ENCODE data around the gene C18orf32. TPM values are rescaled to one million over a fixed set of nuclear protein-coding genes. Genes with fewer than 3 reads are reported as not detected.
"Not testable (repeated sequence)": the region's sequence is repeated elsewhere in the genome, so short reads cannot be mapped to it uniquely, and the experiment has no call there.

The C18orf32 gene
- total RNA-seq, 4 donors from 2014 or later, result 42.7 to 85.6 (median 65.0) TPM

DNA sequence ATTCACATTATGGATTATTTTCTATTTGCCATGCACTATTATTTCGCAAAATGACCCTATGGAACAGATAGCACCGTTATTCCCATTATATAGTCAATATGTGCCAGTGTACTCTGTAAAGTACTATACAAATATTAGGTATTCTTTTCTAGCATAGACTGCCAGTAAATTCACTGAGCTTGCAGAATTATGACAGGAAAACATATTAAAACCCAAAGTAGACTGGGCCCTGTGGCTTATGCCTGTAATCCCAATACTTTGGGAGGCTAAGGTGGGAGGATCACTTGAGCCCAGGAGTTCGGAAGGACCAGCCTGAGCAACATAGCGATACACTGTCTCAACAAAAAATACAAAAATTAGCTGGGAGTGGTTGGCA lies 25.4 kb downstream of the C18orf32 start:
- DNase-seq, result no peak
- H3K27ac ChIP-seq, result no peak overlapping the region
- 95 to 98% methylated on average over 4 of the region's 4 CpGs for WGBS, 2 donors
- no peaks in the 10 kb centered on the region for H3K36me3 ChIP-seq
- intact Hi-C loops (cut with DNase I), result no loop called here
- TF ChIP-seq, protein P1, sequence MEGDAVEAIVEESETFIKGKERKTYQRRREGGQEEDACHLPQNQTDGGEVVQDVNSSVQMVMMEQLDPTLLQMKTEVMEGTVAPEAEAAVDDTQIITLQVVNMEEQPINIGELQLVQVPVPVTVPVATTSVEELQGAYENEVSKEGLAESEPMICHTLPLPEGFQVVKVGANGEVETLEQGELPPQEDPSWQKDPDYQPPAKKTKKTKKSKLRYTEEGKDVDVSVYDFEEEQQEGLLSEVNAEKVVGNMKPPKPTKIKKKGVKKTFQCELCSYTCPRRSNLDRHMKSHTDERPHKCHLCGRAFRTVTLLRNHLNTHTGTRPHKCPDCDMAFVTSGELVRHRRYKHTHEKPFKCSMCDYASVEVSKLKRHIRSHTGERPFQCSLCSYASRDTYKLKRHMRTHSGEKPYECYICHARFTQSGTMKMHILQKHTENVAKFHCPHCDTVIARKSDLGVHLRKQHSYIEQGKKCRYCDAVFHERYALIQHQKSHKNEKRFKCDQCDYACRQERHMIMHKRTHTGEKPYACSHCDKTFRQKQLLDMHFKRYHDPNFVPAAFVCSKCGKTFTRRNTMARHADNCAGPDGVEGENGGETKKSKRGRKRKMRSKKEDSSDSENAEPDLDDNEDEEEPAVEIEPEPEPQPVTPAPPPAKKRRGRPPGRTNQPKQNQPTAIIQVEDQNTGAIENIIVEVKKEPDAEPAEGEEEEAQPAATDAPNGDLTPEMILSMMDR (IDR thresholded peaks at IDR 0.05), result no peak
- no peak for TF ChIP-seq POLR2A (IDR thresholded peaks at IDR 0.05)
- no peaks in the 10 kb centered on the region for H3K9me3 ChIP-seq
- H3K27me3 ChIP-seq, result no peaks in the 10 kb centered on the region
- H3K4me3 ChIP-seq (replicated peaks in 1 of 3), result no peak overlapping the region
- H3K4me1 ChIP-seq, result peaks cover 6 to 9% of the 10 kb centered on the region in 2 donors

DNA sequence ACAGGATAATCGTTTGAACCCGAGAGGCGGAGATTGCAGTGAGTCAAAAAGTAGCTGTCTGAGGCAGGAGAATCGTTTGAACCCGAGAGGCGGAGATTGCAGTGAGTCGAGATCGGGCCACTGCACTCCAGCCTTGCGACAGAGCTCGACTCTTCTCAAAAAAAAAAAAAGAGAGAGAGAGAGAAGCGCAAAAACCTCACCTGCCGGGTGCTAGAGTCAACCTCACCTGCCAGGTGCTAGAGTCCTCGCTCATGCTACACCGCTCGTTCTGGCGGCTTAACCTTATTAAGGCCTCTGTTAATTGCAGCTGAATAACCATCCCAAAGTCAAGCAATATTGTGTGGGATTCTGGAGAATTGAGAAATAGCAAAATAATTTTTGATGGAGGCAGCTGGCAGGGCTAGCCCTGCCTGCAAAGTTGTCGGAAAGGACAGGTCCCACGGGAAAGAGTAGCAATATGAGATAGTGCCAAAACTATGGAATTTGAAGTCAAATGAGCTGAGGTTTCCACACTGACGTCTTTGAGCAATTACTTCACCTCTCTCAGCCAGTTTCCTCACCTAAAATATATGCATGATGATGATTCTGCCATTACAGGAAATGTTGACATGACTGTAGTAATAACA lies 25.9 kb downstream of the C18orf32 start:
- Histone ChIP-seq H3K27ac (peak overlapping the region; percentile 90 to 92 (median 90)), H3K36me3 (no peaks in the 10 kb centered on the region), H3K9me3 (no peaks in the 10 kb centered on the region), H3K4me3 (replicated peaks in 1 of 3) (peak overlapping the region in 2 of 3 donors; percentile 91 to 96), H3K27me3 (no peaks in the 10 kb centered on the region), H3K4me1 (peaks cover 6 to 12% of the 10 kb centered on the region in 2 donors)
- intact Hi-C loops (cut with DNase I), result no loop called here
- TF ChIP-seq, protein P1 (IDR thresholded peaks at IDR 0.05), result no peak
- no peak for TF ChIP-seq POLR2A (IDR thresholded peaks at IDR 0.05)
- peak; percentile 16 to 25 for DNase-seq
- WGBS, 2 donors, result 42 to 45% methylated on average over 19 of the region's 19 CpGs

DNA sequence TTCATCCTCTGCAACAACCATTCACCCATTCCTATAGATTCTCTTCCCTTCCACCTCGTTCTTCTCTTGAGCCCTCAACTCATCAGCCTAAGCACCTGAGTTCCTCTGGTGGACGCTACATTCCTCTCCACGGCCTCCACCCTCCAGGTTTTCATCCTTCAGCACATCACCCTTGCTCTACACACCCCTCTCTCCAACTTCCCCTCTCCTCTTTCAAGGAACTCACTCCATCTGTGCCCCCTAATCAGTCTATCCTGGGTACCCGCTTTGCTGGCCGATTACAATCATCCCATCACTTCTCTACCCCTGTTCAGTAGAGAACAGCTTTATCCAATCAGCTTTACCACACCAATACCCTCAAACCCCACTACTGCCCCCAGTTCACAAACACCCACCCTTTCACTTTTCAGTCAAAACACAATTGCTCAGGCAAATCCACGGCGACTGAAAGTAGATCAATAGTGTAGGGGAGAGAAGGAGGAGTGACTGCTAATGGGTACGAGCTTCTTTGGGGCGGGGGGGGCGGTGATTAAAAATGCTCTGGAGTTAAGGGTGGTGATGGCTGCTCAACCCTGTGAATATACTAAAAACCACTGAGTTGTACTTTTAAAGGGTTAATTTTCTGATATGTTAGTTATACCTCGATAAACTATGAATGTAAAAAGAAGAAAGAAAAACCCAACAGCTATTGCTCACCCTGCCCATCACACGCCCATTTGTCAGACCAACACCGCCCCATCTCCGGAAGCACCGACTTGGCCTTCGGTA lies 27.4 kb downstream of the C18orf32 start:
- peaks cover 6 to 12% of the 10 kb centered on the region in 2 donors for H3K4me1 ChIP-seq
- peak in 1 of 2 donors; percentile 26 for DNase-seq
- H3K36me3 ChIP-seq, result no peaks in the 10 kb centered on the region
- TF ChIP-seq POLR2A (IDR thresholded peaks at IDR 0.05), result no peak
- TF ChIP-seq, protein P1 (IDR thresholded peaks at IDR 0.05), result no peak
- 22 to 23% methylated on average over 16 of the region's 16 CpGs for WGBS, 2 donors
- intact Hi-C loops (cut with DNase I), result no loop called here
- no peaks in the 10 kb centered on the region for H3K9me3 ChIP-seq
- H3K27me3 ChIP-seq, result no peaks in the 10 kb centered on the region
- peak overlapping the region; percentile 87 to 96 (median 91) for H3K4me3 ChIP-seq (replicated peaks in 1 of 3)
- H3K27ac ChIP-seq, result peak overlapping the region; percentile 90 to 92 (median 90)

DNA sequence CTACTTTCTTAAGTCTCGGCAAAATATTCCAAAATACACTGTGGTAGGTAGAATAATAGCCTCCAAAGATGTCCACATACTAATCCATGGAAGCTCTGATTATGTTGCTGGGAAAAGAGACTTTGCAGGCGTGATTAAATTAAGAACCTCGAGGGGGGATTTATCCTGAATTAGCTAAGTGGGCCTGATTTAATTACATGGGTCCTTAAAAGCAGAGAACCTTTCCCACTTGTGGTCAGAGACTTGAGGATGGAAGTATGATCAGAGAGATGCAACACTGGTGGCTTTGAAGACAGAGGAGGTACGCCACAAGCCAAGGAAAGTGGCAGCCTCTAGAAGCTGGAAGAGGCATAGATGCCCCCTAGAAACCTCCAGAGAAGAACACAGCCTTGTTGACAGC lies 29.4 kb downstream of the C18orf32 start:
- H3K27me3 ChIP-seq, result no peaks in the 10 kb centered on the region
- TF ChIP-seq POLR2A (IDR thresholded peaks at IDR 0.05), result no peak
- TF ChIP-seq, protein P1 (IDR thresholded peaks at IDR 0.05), result no peak
- H3K4me1 ChIP-seq, result peaks cover 6 to 12% of the 10 kb centered on the region in 2 donors
- 93 to 97% methylated on average over 4 of the region's 4 CpGs for WGBS, 2 donors
- H3K4me3 ChIP-seq (replicated peaks in 1 of 3), result no peak overlapping the region
- no peak for DNase-seq
- H3K27ac ChIP-seq, result no peak overlapping the region
- no peaks in the 10 kb centered on the region for H3K36me3 ChIP-seq
- H3K9me3 ChIP-seq, result no peaks in the 10 kb centered on the region
- intact Hi-C loops (cut with DNase I), result no loop called here

DNA sequence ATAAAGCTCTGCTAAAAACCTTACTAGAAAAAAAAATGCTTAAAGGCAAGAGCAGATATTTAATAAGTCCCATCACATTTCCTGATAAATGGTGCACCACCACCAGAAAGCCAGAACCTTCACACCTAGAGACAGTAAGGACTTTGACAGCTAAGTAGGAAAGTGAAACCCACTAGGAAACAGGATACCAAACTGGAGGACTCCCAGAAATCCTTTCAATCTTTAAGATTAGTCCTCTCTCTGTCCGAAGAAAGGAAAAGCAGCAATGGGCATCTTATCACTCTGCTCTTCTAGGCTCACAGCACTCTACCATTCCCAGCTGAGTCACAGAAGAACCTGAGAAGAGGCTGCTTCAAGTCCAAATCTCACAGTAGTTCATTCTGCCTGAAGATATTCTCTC lies 30.2 kb downstream of the C18orf32 start:
- intact Hi-C loops (cut with DNase I), result no loop called here
- Histone ChIP-seq H3K36me3 (no peaks in the 10 kb centered on the region), H3K9me3 (no peaks in the 10 kb centered on the region), H3K4me3 (replicated peaks in 1 of 3) (no peak overlapping the region), H3K27me3 (no peaks in the 10 kb centered on the region), H3K27ac (peak overlapping the region in 1 of 3 donors; percentile 4), H3K4me1 (peaks cover 6 to 12% of the 10 kb centered on the region in 2 donors)
- no peak for DNase-seq
- TF ChIP-seq, protein P1 (IDR thresholded peaks at IDR 0.05), result no peak
- no peak for TF ChIP-seq POLR2A (IDR thresholded peaks at IDR 0.05)
- 28 to 63% methylated on average over 1 of the region's 1 CpG for WGBS, 2 donors

DNA sequence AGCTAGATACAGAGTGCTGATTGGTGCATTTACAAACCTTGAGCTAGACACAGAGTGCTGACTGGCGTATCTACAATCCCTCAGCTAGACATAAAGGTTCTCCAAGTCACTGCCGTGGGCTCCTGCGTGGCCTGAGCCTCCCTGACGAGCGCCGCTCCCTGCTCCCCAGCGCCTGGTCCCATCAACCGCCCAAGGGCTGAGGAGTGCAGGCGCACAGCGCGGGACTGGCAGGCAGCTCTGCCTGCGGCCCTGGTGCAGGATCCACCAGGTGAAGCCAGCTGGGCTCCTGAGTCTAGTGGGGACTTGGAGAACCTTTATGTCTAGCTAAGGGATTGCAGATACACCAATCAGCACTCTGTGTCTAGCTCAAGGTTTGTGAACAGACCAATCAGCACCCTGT lies 34.5 kb downstream of the C18orf32 start:
- DNase-seq; H3K27ac ChIP-seq; H3K9me3 ChIP-seq; H3K4me3 ChIP-seq (replicated peaks in 1 of 3); H3K27me3 ChIP-seq; H3K4me1 ChIP-seq; intact Hi-C loops (cut with DNase I); H3K36me3 ChIP-seq: not testable (repeated sequence)
- WGBS, 2 donors, result 97 to 100% methylated on average over 3 to 11 of the region's 12 CpGs

Data from thyroid gland (tissue), 4 donors.